Islet of Langerhans (tissue), 1 donor: Measurements from ENCODE around the gene HABP4.
"Not testable (repeated sequence)": the region's sequence is repeated elsewhere in the genome, so short reads cannot be mapped to it uniquely, and the experiment has no call there.

ENCODE experiments used
- FAIRE-seq: peaks from one replicate; lab custom pipeline; 2011; peaks lifted over from hg19 to GRCh38; lab: Jason Lieb, UNC

The HABP4 gene

GRCh38 chr9:96499257-96499656 is 49.3 kb downstream of the HABP4 start:
- FAIRE-seq: no peak

GRCh38 chr9:96500696-96501632 is 51.0 kb downstream of the HABP4 start:
- no peak for FAIRE-seq

- no peak for FAIRE-seq
These were observed 51.9 kb downstream of the HABP4 start for GRCh38 chr9:96501633-96502538.

GRCh38 chr9:96502539-96503373 is 52.8 kb downstream of the HABP4 start:
- no peak for FAIRE-seq

GRCh38 chr9:96503374-96503748 is 53.4 kb downstream of the HABP4 start:
- FAIRE-seq: not testable (repeated sequence)

GRCh38 chr9:96503918-96504317 is 53.9 kb downstream of the HABP4 start:
- no peak for FAIRE-seq

- FAIRE-seq: no peak
These were observed 55.5 kb downstream of the HABP4 start for GRCh38 chr9:96505316-96505991.

- no peak for FAIRE-seq
These were observed 58.4 kb downstream of the HABP4 start for GRCh38 chr9:96508227-96508940.

- FAIRE-seq: no peak
These were observed 59.1 kb downstream of the HABP4 start for GRCh38 chr9:96509026-96509425.

GRCh38 chr9:96509848-96510247 is 59.9 kb downstream of the HABP4 start:
- no peak for FAIRE-seq

GRCh38 chr9:96510258-96510657 is 60.3 kb downstream of the HABP4 start:
- FAIRE-seq: no peak

GRCh38 chr9:96512240-96512639 is 62.3 kb downstream of the HABP4 start:
- no peak for FAIRE-seq

GRCh38 chr9:96513622-96514021 is 63.7 kb downstream of the HABP4 start:
- FAIRE-seq: no peak

GRCh38 chr9:96514108-96514799 is 64.3 kb downstream of the HABP4 start:
- FAIRE-seq: no peak

GRCh38 chr9:96514800-96515158 is 64.8 kb downstream of the HABP4 start:
- no peak for FAIRE-seq

- no peak for FAIRE-seq
These were observed 65.9 kb downstream of the HABP4 start for GRCh38 chr9:96515621-96516470.

- no peak for FAIRE-seq
These were observed 69.1 kb downstream of the HABP4 start for GRCh38 chr9:96519095-96519494.

- no peak for FAIRE-seq
These were observed 69.8 kb downstream of the HABP4 start for GRCh38 chr9:96519787-96520186.

- FAIRE-seq: no peak
These were observed 72.4 kb downstream of the HABP4 start for GRCh38 chr9:96522366-96522765.
